ENCODE data around the gene SETBP1. TPM values are rescaled to one million over a fixed set of nuclear protein-coding genes. Genes with fewer than 3 reads are reported as not detected.

The SETBP1 gene
- total RNA-seq, 2 donors from 2014 or later, result 17.3 to 20.1 TPM

GRCh38 chr18:44786688-44787087 lies 106.0 kb downstream of the SETBP1 start:
- Histone ChIP-seq H3K36me3 (ENCODE audit: control insufficient read depth, insufficient read depth, low read length) (peaks cover 4% of the 10 kb centered on the region), H3K27me3 (ENCODE audit: control insufficient read depth, insufficient read depth, low read length, poor library complexity, severe bottlenecking) (no peaks in the 10 kb centered on the region), H3K4me3 (ENCODE audit: low read length) (no peak overlapping the region), H3K27ac (ENCODE audit: low read depth, low read length) (no peak overlapping the region), H3K4me1 (ENCODE audit: control insufficient read depth, insufficient read depth, low read length) (peaks cover 13% of the 10 kb centered on the region), H3K9ac (ENCODE audit: extremely low read depth, low read length, poor library complexity, severe bottlenecking) (no peak overlapping the region), H3K9me3 (ENCODE audit: control insufficient read depth, low read length) (no peaks in the 10 kb centered on the region)
- H3K4me3 Mint-ChIP-seq, result no peak overlapping the region
- no peaks in the 10 kb centered on the region for H3K36me3 Mint-ChIP-seq (ENCODE audit: low read depth)
- TF ChIP-seq, protein P1, sequence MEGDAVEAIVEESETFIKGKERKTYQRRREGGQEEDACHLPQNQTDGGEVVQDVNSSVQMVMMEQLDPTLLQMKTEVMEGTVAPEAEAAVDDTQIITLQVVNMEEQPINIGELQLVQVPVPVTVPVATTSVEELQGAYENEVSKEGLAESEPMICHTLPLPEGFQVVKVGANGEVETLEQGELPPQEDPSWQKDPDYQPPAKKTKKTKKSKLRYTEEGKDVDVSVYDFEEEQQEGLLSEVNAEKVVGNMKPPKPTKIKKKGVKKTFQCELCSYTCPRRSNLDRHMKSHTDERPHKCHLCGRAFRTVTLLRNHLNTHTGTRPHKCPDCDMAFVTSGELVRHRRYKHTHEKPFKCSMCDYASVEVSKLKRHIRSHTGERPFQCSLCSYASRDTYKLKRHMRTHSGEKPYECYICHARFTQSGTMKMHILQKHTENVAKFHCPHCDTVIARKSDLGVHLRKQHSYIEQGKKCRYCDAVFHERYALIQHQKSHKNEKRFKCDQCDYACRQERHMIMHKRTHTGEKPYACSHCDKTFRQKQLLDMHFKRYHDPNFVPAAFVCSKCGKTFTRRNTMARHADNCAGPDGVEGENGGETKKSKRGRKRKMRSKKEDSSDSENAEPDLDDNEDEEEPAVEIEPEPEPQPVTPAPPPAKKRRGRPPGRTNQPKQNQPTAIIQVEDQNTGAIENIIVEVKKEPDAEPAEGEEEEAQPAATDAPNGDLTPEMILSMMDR (conservative IDR thresholded peaks at IDR 0.05), result no peak
- H3K9me3 Mint-ChIP-seq, result no peaks in the 10 kb centered on the region
- no peak overlapping the region for H3K27ac Mint-ChIP-seq
- peaks cover 23% of the 10 kb centered on the region for H3K4me1 Mint-ChIP-seq
- 91 to 92% methylated on average over 5 to 6 of the region's 6 CpGs for WGBS, 2 experiments (ENCODE audit: insufficient coverage in 1 of 2, insufficient read length in 1 of 2)
- DNase-seq, result no peak
- no peaks in the 10 kb centered on the region for H3K27me3 Mint-ChIP-seq (ENCODE audit: insufficient read depth)

DNA sequence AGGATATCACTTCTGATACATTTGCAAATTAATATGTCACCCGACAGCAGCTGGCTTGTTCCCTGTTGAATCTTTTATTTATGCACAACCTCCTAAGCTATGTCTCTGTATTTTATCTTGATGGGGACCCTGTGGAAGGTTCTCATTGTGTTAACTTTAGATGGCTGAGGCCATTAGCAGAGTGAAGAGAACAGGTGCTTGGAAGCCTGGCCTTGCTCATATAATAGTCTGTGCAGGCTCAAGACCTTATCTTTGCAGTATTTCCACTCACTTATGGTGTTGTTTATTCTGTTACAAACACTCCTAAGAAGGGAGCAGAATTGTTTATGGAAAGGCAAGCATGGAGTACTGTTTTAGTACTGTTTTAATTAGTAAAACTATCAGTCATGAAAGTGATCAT lies 107.6 kb downstream of the SETBP1 start:
- Mint-ChIP-seq H3K27me3 (ENCODE audit: insufficient read depth) (no peaks in the 10 kb centered on the region), H3K27ac (no peak overlapping the region), H3K9me3 (no peaks in the 10 kb centered on the region), H3K4me1 (peaks cover 31% of the 10 kb centered on the region), H3K36me3 (ENCODE audit: low read depth) (no peaks in the 10 kb centered on the region), H3K4me3 (no peak overlapping the region)
- no peaks in the 10 kb centered on the region for H3K27me3 ChIP-seq (ENCODE audit: control insufficient read depth, insufficient read depth, low read length, poor library complexity, severe bottlenecking)
- 83 to 95% methylated on average over 1 of the region's 1 CpG for WGBS, 2 experiments (ENCODE audit: insufficient coverage in 1 of 2, insufficient read length in 1 of 2)
- no peak overlapping the region for H3K27ac ChIP-seq (ENCODE audit: low read depth, low read length)
- DNase-seq, result no peak
- no peak overlapping the region for H3K4me3 ChIP-seq (ENCODE audit: low read length)
- H3K9ac ChIP-seq (ENCODE audit: extremely low read depth, low read length, poor library complexity, severe bottlenecking), result no peak overlapping the region
- H3K36me3 ChIP-seq (ENCODE audit: control insufficient read depth, insufficient read depth, low read length), result peaks cover 3% of the 10 kb centered on the region
- no peaks in the 10 kb centered on the region for H3K9me3 ChIP-seq (ENCODE audit: control insufficient read depth, low read length)
- TF ChIP-seq, protein P1 (conservative IDR thresholded peaks at IDR 0.05), result no peak
- H3K4me1 ChIP-seq (ENCODE audit: control insufficient read depth, insufficient read depth, low read length), result peaks cover 8% of the 10 kb centered on the region

- Mint-ChIP-seq H3K27ac (peak overlapping the region; percentile 42), H3K4me3 (no peak overlapping the region), H3K9me3 (no peaks in the 10 kb centered on the region), H3K27me3 (ENCODE audit: insufficient read depth) (no peaks in the 10 kb centered on the region), H3K4me1 (peaks cover 43% of the 10 kb centered on the region), H3K36me3 (ENCODE audit: low read depth) (no peaks in the 10 kb centered on the region)
- Histone ChIP-seq H3K36me3 (ENCODE audit: control insufficient read depth, insufficient read depth, low read length) (no peaks in the 10 kb centered on the region), H3K4me3 (ENCODE audit: low read length) (no peak overlapping the region), H3K9me3 (ENCODE audit: control insufficient read depth, low read length) (no peaks in the 10 kb centered on the region), H3K27me3 (ENCODE audit: control insufficient read depth, insufficient read depth, low read length, poor library complexity, severe bottlenecking) (no peaks in the 10 kb centered on the region), H3K4me1 (ENCODE audit: control insufficient read depth, insufficient read depth, low read length) (peaks cover 11% of the 10 kb centered on the region), H3K27ac (ENCODE audit: low read depth, low read length) (peak overlapping the region; percentile 40), H3K9ac (ENCODE audit: extremely low read depth, low read length, poor library complexity, severe bottlenecking) (no peak overlapping the region)
- no peak for DNase-seq
- 73 to 90% methylated on average over 2 to 3 of the region's 4 CpGs for WGBS, 2 experiments (ENCODE audit: insufficient coverage in 1 of 2, insufficient read length in 1 of 2)
- TF ChIP-seq, protein P1 (conservative IDR thresholded peaks at IDR 0.05), result no peak
Measured at GRCh38 chr18:44789710-44790109, 109.0 kb downstream of the SETBP1 start.

Measured in endodermal cell (in vitro differentiated cells).